Small intestine (tissue), 7 donors: ENCODE measurements around the gene SLC12A9. TPM values are rescaled to one million over a fixed set of nuclear protein-coding genes. Genes with fewer than 3 reads are reported as not detected.
A peak's percentile ranks its signal among the peaks of the same experiment; 100 is the strongest.

Experiments used
- DNase-seq, 2 donors: peaks; one replicate each; pipeline versions ENCODE4 v3.0.0 to v3.0.0-alpha.2; 2013
- FAIRE-seq: peaks from 2 replicates; lab custom pipeline; 2012; peaks lifted over from hg19 to GRCh38; lab: Jason Lieb, UNC
- H3K27ac ChIP-seq, 3 donors: one replicate each; pipeline ENCODE4 v1.5.1; 2013; ENCODE audit warnings: low read length in 2 of 3, mild to moderate bottlenecking in 2 of 3, control low read depth in 1 of 3, inconsistent platforms in 1 of 3, low read depth in 1 of 3, moderate library complexity in 1 of 3
- H3K27me3 ChIP-seq, 3 donors: one replicate each; pipeline ENCODE4 v1.6.1; 2013; ENCODE audit warnings: low read length in 3 of 3, inconsistent platforms in 1 of 3; ENCODE audit not compliant: control insufficient read depth in 3 of 3, insufficient read depth in 3 of 3
- H3K36me3 ChIP-seq, 3 donors: one replicate each; pipeline ENCODE4 v1.6.1; 2013; ENCODE audit warnings: low read length in 3 of 3, inconsistent platforms in 1 of 3, low read depth in 1 of 3, mild to moderate bottlenecking in 1 of 3, moderate library complexity in 1 of 3; ENCODE audit not compliant: control insufficient read depth in 3 of 3, insufficient read depth in 2 of 3
- H3K4me1 ChIP-seq, 3 donors: one replicate each; pipeline ENCODE4 v1.6.1; 2013; ENCODE audit warnings: low read length in 2 of 3, inconsistent platforms in 1 of 3, low read depth in 1 of 3, mild to moderate bottlenecking in 1 of 3, moderate library complexity in 1 of 3; ENCODE audit not compliant: control insufficient read depth in 3 of 3, insufficient read depth in 2 of 3
- H3K4me3 ChIP-seq, 3 donors: one replicate each; pipeline ENCODE4 v1.5.1; 2013; ENCODE audit warnings: low read length in 3 of 3, control low read depth in 1 of 3, inconsistent platforms in 1 of 3, low read depth in 1 of 3, mild to moderate bottlenecking in 1 of 3, moderate library complexity in 1 of 3
- H3K9me3 ChIP-seq, 2 donors: one replicate each; pipeline ENCODE4 v1.6.1; 2013; ENCODE audit warnings: low read depth in 1 of 2, low read length in 1 of 2; ENCODE audit not compliant: control insufficient read depth in 2 of 2, insufficient read depth in 1 of 2
- WGBS, 3 donors: extraction: QIAGEN DNeasy Blood & Tissue Kit; methylation state at CpG; one replicate each; pipeline ENCODE4 v1.1.7; 2013; 5-methylcytosine and 5-hydroxymethylcytosine counted together
- polyA plus RNA-seq, 4 donors: library from polyadenylated mRNA; stranded (reverse) in 3 of 4; unstranded in 1 of 4; fragments of 200-250 nt in 3 of 4; fragments of 120-200 nt in 1 of 4; gene quantifications; one replicate each; pipeline versions ENCODE4 v1.2.1 to v1.2.3, GENCODE V29; 2013
- donor health status: healthy with polysubstance abuse.
- donor health status: control.
- donor health status: control.
- donor health status: Bipolar disorder and iron deficiency.
- donor health status: healthy.

SLC12A9 gene
- polyA plus RNA-seq, 4 donors: 10.5 to 28.8 (median 19.5) TPM

- WGBS, 3 donors: 3 to 7% (median 3%) methylated on average over 31 to 42 of the region's 42 CpGs
- no peaks in the 10 kb centered on the region for H3K27me3 ChIP-seq
- FAIRE-seq: no peak
- H3K4me1 ChIP-seq: peaks cover 4 to 17% (median 4%) of the 10 kb centered on the region in 3 donors
- peak within 1 kb of the TSS; percentile 47 to 92 (median 79) for H3K4me3 ChIP-seq
- peak; percentile 42 to 92 for DNase-seq
- H3K9me3 ChIP-seq: no peaks in the 10 kb centered on the region
- H3K36me3 ChIP-seq: peaks cover 0 to 55% (median 0%) of the 10 kb centered on the region in 3 donors
- H3K27ac ChIP-seq: peak within 1 kb of the TSS; percentile 64 to 94 (median 91)
These were observed 14.7 kb downstream of the SLC12A9 start, which contains the start of gene TRIP6 for GRCh38 chr7:100867040-100867775. TRIP6 (plus strand) TSS chr7:100867387; CDS start chr7:100867498, 111 bp downstream.

DNA sequence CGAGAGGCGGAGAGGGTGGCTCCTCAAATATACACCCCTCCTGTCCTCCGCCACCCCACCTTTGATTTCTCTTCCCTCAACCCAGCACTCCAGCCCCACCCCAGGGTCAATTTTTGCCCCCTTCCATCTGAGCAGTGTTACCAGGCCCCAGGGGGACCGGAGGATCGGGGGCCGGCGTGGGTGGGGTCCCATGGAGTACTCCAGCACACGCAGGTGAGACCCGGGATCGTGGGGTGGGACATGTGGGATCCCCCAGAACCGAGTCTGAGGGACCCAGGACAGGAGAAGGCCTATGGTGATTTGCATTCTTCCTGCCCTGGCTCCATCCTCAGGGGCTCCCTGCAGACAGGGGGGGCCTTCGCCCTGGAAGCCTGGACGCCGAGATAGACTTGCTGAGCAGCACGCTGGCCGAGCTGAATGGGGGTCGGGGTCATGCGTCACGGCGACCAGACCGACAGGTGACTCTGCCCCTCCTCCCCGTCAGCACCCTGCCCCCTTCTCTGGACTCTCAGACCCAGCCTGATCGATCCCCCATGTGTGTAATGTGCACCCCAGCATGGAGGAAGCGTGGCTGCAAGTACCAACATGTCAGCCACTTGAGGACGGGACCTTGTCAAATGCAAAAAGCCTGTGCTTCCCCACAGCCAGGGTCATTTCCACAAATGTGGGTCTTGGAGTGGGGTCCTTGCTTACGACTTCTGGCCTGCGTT is 15.4 kb downstream of the SLC12A9 start:
- Histone ChIP-seq H3K4me3 (peak overlapping the region; percentile 37 to 92 (median 79)), H3K9me3 (no peaks in the 10 kb centered on the region), H3K27ac (peak overlapping the region in 2 of 3 donors; percentile 91 to 94), H3K27me3 (no peaks in the 10 kb centered on the region), H3K4me1 (peaks cover 4 to 17% (median 4%) of the 10 kb centered on the region in 3 donors), H3K36me3 (peaks cover 0 to 55% (median 0%) of the 10 kb centered on the region in 3 donors)
- 32 to 62% (median 56%) methylated on average over 27 of the region's 27 CpGs for WGBS, 3 donors
- DNase-seq: peak in 1 of 2 donors; percentile 80
- FAIRE-seq: no peak

- Histone ChIP-seq H3K4me1 (peaks cover 3 to 20% (median 14%) of the 10 kb centered on the region in 3 donors), H3K27me3 (no peaks in the 10 kb centered on the region), H3K9me3 (no peaks in the 10 kb centered on the region), H3K4me3 (peak overlapping the region in 1 of 3 donors; percentile 86), H3K36me3 (peaks cover 0 to 74% (median 2%) of the 10 kb centered on the region in 3 donors), H3K27ac (peak overlapping the region in 2 of 3 donors; percentile 86 to 99)
- FAIRE-seq: no peak
- 95% methylated on average over 10 of the region's 10 CpGs for WGBS, 3 donors
- no peak for DNase-seq
These were observed 21.2 kb downstream of the SLC12A9 start for GRCh38 chr7:100873599-100874299.

DNA sequence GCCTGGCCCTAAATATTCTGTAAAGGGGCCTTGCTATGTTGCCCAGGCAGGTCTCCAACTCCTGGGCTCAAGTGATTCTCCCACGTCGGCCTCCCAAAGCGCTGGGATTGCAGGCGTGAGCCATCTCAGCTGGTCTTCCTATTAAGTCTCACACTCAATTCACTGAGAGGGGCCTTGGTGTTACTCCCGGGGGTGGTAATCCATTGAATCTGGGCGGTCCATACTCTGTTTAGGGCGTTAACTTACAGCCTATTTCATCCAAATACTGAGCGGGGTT is 21.7 kb downstream of the SLC12A9 start:
- peaks cover 3 to 16% (median 14%) of the 10 kb centered on the region in 3 donors for H3K4me1 ChIP-seq
- no peaks in the 10 kb centered on the region for H3K27me3 ChIP-seq
- peak overlapping the region; percentile 81 to 99 (median 86) for H3K27ac ChIP-seq
- FAIRE-seq: no peak
- H3K9me3 ChIP-seq: no peaks in the 10 kb centered on the region
- peak overlapping the region in 2 of 3 donors; percentile 86 to 98 for H3K4me3 ChIP-seq
- H3K36me3 ChIP-seq: peaks cover 0 to 74% (median 2%) of the 10 kb centered on the region in 3 donors
- WGBS, 3 donors: 48 to 61% (median 60%) methylated on average over 8 of the region's 8 CpGs
- no peak for DNase-seq

GRCh38 chr7:100874577-100875355 is 22.3 kb downstream of the SLC12A9 start, which contains the start of gene SRRT:
SRRT (plus strand) TSS chr7:100875103; CDS start chr7:100875591, 488 bp downstream.
- FAIRE-seq (no peak), DNase-seq (peak; percentile 98 to 99)
- Histone ChIP-seq H3K9me3 (no peaks in the 10 kb centered on the region), H3K4me1 (peaks cover 3 to 16% (median 14%) of the 10 kb centered on the region in 3 donors), H3K27ac (peak within 1 kb of the TSS; percentile 81 to 99 (median 86)), H3K4me3 (peak within 1 kb of the TSS; percentile 86 to 98 (median 93)), H3K36me3 (peaks cover 0 to 77% (median 2%) of the 10 kb centered on the region in 3 donors), H3K27me3 (no peaks in the 10 kb centered on the region)
- 2% methylated on average over 55 to 79 of the region's 79 CpGs for WGBS, 3 donors

- Histone ChIP-seq H3K36me3 (peaks cover 0 to 78% (median 2%) of the 10 kb centered on the region in 3 donors), H3K9me3 (no peaks in the 10 kb centered on the region), H3K27ac (peak overlapping the region; percentile 58 to 93 (median 86)), H3K27me3 (no peaks in the 10 kb centered on the region), H3K4me3 (peak overlapping the region; percentile 86 to 98 (median 93)), H3K4me1 (peaks cover 3 to 16% (median 14%) of the 10 kb centered on the region in 3 donors)
- 0 to 1% (median 0%) methylated on average over 32 to 39 of the region's 39 CpGs for WGBS, 3 donors
- FAIRE-seq: no peak
- DNase-seq: peak; percentile 33 to 65
These were observed 22.8 kb downstream of the SLC12A9 start for GRCh38 chr7:100875356-100875751.

DNA sequence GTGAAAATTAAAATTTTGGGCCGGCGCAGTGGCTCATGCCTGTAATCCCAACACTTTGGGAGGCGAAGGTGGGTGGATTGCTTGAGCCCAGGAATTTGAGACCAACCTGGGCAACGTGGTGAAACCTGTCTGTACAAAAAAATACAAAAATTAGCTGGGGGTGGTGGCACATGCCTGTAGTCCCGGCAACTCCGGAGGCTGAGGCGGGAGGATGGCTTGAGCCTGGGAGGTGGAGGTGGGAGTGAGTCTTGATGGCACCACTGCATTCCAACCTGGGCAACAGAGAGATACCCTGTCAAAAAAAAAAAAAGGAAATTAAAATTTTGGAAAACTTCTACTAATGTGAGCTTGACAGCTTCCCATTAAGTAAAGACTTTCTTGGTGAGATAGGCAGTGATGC is 25.5 kb downstream of the SLC12A9 start:
- WGBS, 3 donors: 82 to 87% (median 82%) methylated on average over 7 of the region's 7 CpGs
- no peak overlapping the region for H3K4me3 ChIP-seq
- DNase-seq (no peak), FAIRE-seq (no peak)
- H3K27me3 ChIP-seq: no peaks in the 10 kb centered on the region
- peaks cover 3 to 16% (median 14%) of the 10 kb centered on the region in 3 donors for H3K4me1 ChIP-seq
- H3K27ac ChIP-seq: no peak overlapping the region
- peaks cover 15 to 78% (median 15%) of the 10 kb centered on the region in 3 donors for H3K36me3 ChIP-seq
- no peaks in the 10 kb centered on the region for H3K9me3 ChIP-seq
